T-helper 1 cell treated with Interleukin-12 subunit alpha and Interleukin-12 subunit beta and Interleukin-4 antibody, amounts not matched to agents 30 μg/mL and 1 μg/mL, for 36 hours (primary cell): ENCODE data around the gene SORCS3.

Experiments used
- H3K27ac Mint-ChIP-seq: one replicate; pipeline ENCODE4 v1.8.0; 2021; ENCODE audit warnings: mild to moderate bottlenecking, mixed read lengths
- H3K27me3 Mint-ChIP-seq: one replicate; pipeline ENCODE4 v1.8.0; 2021; ENCODE audit warnings: low read depth, mixed read lengths
- H3K36me3 Mint-ChIP-seq: one replicate; pipeline ENCODE4 v1.8.0; 2021; ENCODE audit warnings: low read depth, mixed read lengths
- H3K4me1 Mint-ChIP-seq: one replicate; pipeline ENCODE4 v1.8.0; 2021; ENCODE audit warnings: low read depth, mixed read lengths
- H3K4me3 Mint-ChIP-seq: one replicate; pipeline ENCODE4 v1.8.0; 2021; ENCODE audit warnings: mild to moderate bottlenecking, moderate library complexity, mixed read lengths
- H3K9me3 Mint-ChIP-seq: one replicate; pipeline ENCODE4 v1.8.0; 2021; ENCODE audit warnings: mixed read lengths

Gene SORCS3

GRCh38 chr10:105023211-105024111 is 382.4 kb downstream of the SORCS3 start:
- Mint-ChIP-seq H3K27ac (no peak overlapping the region), H3K27me3 (no peaks in the 10 kb centered on the region), H3K36me3 (no peaks in the 10 kb centered on the region), H3K4me1 (no peaks in the 10 kb centered on the region), H3K4me3 (no peak overlapping the region), H3K9me3 (no peaks in the 10 kb centered on the region)

- no peaks in the 10 kb centered on the region for H3K27me3 Mint-ChIP-seq
- no peaks in the 10 kb centered on the region for H3K9me3 Mint-ChIP-seq
- H3K4me3 Mint-ChIP-seq, result no peak overlapping the region
- H3K4me1 Mint-ChIP-seq, result no peaks in the 10 kb centered on the region
- H3K27ac Mint-ChIP-seq, result no peak overlapping the region
- H3K36me3 Mint-ChIP-seq, result no peaks in the 10 kb centered on the region
Observed at GRCh38 chr10:105024184-105024583, 383.1 kb downstream of the SORCS3 start.

GRCh38 chr10:105025092-105025491 is 384.0 kb downstream of the SORCS3 start:
- H3K9me3 Mint-ChIP-seq, result no peaks in the 10 kb centered on the region
- H3K27me3 Mint-ChIP-seq, result no peaks in the 10 kb centered on the region
- H3K4me3 Mint-ChIP-seq, result no peak overlapping the region
- H3K4me1 Mint-ChIP-seq, result no peaks in the 10 kb centered on the region
- H3K36me3 Mint-ChIP-seq, result no peaks in the 10 kb centered on the region
- no peak overlapping the region for H3K27ac Mint-ChIP-seq

GRCh38 chr10:105026566-105026965 is 385.5 kb downstream of the SORCS3 start:
- no peak overlapping the region for H3K4me3 Mint-ChIP-seq
- H3K4me1 Mint-ChIP-seq, result no peaks in the 10 kb centered on the region
- H3K36me3 Mint-ChIP-seq, result no peaks in the 10 kb centered on the region
- H3K27ac Mint-ChIP-seq, result no peak overlapping the region
- no peaks in the 10 kb centered on the region for H3K9me3 Mint-ChIP-seq
- no peaks in the 10 kb centered on the region for H3K27me3 Mint-ChIP-seq

- H3K4me1 Mint-ChIP-seq, result no peaks in the 10 kb centered on the region
- no peaks in the 10 kb centered on the region for H3K36me3 Mint-ChIP-seq
- no peak overlapping the region for H3K27ac Mint-ChIP-seq
- no peaks in the 10 kb centered on the region for H3K9me3 Mint-ChIP-seq
- H3K27me3 Mint-ChIP-seq, result no peaks in the 10 kb centered on the region
- H3K4me3 Mint-ChIP-seq, result no peak overlapping the region
Observed at GRCh38 chr10:105029286-105029685, 388.2 kb downstream of the SORCS3 start.

GRCh38 chr10:105037022-105037421 is 395.9 kb downstream of the SORCS3 start:
- Mint-ChIP-seq H3K4me1 (no peaks in the 10 kb centered on the region), H3K9me3 (no peaks in the 10 kb centered on the region), H3K4me3 (no peak overlapping the region), H3K27ac (no peak overlapping the region), H3K36me3 (no peaks in the 10 kb centered on the region), H3K27me3 (no peaks in the 10 kb centered on the region)

GRCh38 chr10:105041956-105042355 is 400.9 kb downstream of the SORCS3 start:
- no peaks in the 10 kb centered on the region for H3K9me3 Mint-ChIP-seq
- H3K36me3 Mint-ChIP-seq, result no peaks in the 10 kb centered on the region
- H3K4me3 Mint-ChIP-seq, result no peak overlapping the region

GRCh38 chr10:105042906-105043552 is 401.9 kb downstream of the SORCS3 start:
- H3K4me1 Mint-ChIP-seq, result no peaks in the 10 kb centered on the region
- no peak overlapping the region for H3K27ac Mint-ChIP-seq
- H3K9me3 Mint-ChIP-seq, result peaks cover 3% of the 10 kb centered on the region
- H3K4me3 Mint-ChIP-seq, result no peak overlapping the region
- no peaks in the 10 kb centered on the region for H3K36me3 Mint-ChIP-seq
- no peaks in the 10 kb centered on the region for H3K27me3 Mint-ChIP-seq

More at GRCh38 chr10:105041956-105042355, 400.9 kb downstream of the SORCS3 start:
- Mint-ChIP-seq H3K4me1 (no peaks in the 10 kb centered on the region), H3K27ac (no peak overlapping the region), H3K27me3 (no peaks in the 10 kb centered on the region)

- Mint-ChIP-seq H3K4me1 (no peaks in the 10 kb centered on the region), H3K27ac (no peak overlapping the region), H3K36me3 (no peaks in the 10 kb centered on the region), H3K4me3 (no peak overlapping the region), H3K27me3 (no peaks in the 10 kb centered on the region), H3K9me3 (peaks cover 3% of the 10 kb centered on the region)
Observed at GRCh38 chr10:105044902-105045301, 403.8 kb downstream of the SORCS3 start.

GRCh38 chr10:105056413-105056812 is 415.3 kb downstream of the SORCS3 start:
- Mint-ChIP-seq H3K27me3 (no peaks in the 10 kb centered on the region), H3K36me3 (no peaks in the 10 kb centered on the region), H3K27ac (no peak overlapping the region), H3K4me1 (no peaks in the 10 kb centered on the region), H3K9me3 (peaks cover 9% of the 10 kb centered on the region), H3K4me3 (no peak overlapping the region)

- Mint-ChIP-seq H3K27me3 (no peaks in the 10 kb centered on the region), H3K4me3 (no peak overlapping the region), H3K4me1 (no peaks in the 10 kb centered on the region), H3K9me3 (no peaks in the 10 kb centered on the region), H3K27ac (no peak overlapping the region), H3K36me3 (no peaks in the 10 kb centered on the region)
Observed at GRCh38 chr10:105062951-105063350, 421.9 kb downstream of the SORCS3 start.

GRCh38 chr10:105063796-105064195 is 422.7 kb downstream of the SORCS3 start:
- Mint-ChIP-seq H3K27ac (no peak overlapping the region), H3K27me3 (no peaks in the 10 kb centered on the region), H3K9me3 (no peaks in the 10 kb centered on the region), H3K4me1 (no peaks in the 10 kb centered on the region), H3K36me3 (no peaks in the 10 kb centered on the region), H3K4me3 (no peak overlapping the region)

- H3K27me3 Mint-ChIP-seq, result no peaks in the 10 kb centered on the region
- no peaks in the 10 kb centered on the region for H3K36me3 Mint-ChIP-seq
- no peaks in the 10 kb centered on the region for H3K9me3 Mint-ChIP-seq
- no peak overlapping the region for H3K27ac Mint-ChIP-seq
- no peak overlapping the region for H3K4me3 Mint-ChIP-seq
- H3K4me1 Mint-ChIP-seq, result no peaks in the 10 kb centered on the region
Observed at GRCh38 chr10:105068497-105068896, 427.4 kb downstream of the SORCS3 start.

GRCh38 chr10:105070249-105070648 is 429.2 kb downstream of the SORCS3 start:
- Mint-ChIP-seq H3K27ac (no peak overlapping the region), H3K4me3 (no peak overlapping the region), H3K4me1 (no peaks in the 10 kb centered on the region), H3K27me3 (no peaks in the 10 kb centered on the region), H3K36me3 (no peaks in the 10 kb centered on the region), H3K9me3 (no peaks in the 10 kb centered on the region)

- Mint-ChIP-seq H3K27me3 (no peaks in the 10 kb centered on the region), H3K36me3 (no peaks in the 10 kb centered on the region), H3K4me3 (no peak overlapping the region), H3K9me3 (no peaks in the 10 kb centered on the region), H3K27ac (no peak overlapping the region), H3K4me1 (no peaks in the 10 kb centered on the region)
Observed at GRCh38 chr10:105070952-105071351, 429.9 kb downstream of the SORCS3 start.
